ENCODE measurements around the gene ZNF664. TPM values are rescaled to one million over a fixed set of nuclear protein-coding genes. Genes with fewer than 3 reads are reported as not detected.

ZNF664 gene
- polyA plus RNA-seq, 1 donor from 2014 or later, result 146 TPM

GRCh38 chr12:124034297-124034696 is 61.3 kb downstream of the ZNF664 start:
- H3K27ac ChIP-seq (ENCODE audit: low read length), result no peak overlapping the region
- no peaks in the 10 kb centered on the region for H3F3A ChIP-seq (ENCODE audit: insufficient read depth, low read length, poor library complexity, severe bottlenecking)
- no peaks in the 10 kb centered on the region for H3K9me2 ChIP-seq (ENCODE audit: insufficient read depth, low read length)
- no peak overlapping the region for H3K4me2 ChIP-seq (ENCODE audit: low read length)
- H3K79me2 ChIP-seq (replicated peaks; ENCODE audit: insufficient read depth, low read length), result no peaks in the 10 kb centered on the region
- no peak overlapping the region for H3K9ac ChIP-seq (ENCODE audit: low read length)
- H3K36me3 ChIP-seq (ENCODE audit: insufficient read depth, low read length), result no peaks in the 10 kb centered on the region
- no peak overlapping the region for H3K4me3 ChIP-seq (ENCODE audit: low read length)
- H3K27me3 ChIP-seq (ENCODE audit: insufficient read depth, low read depth, low read length), result no peaks in the 10 kb centered on the region
- H3K9me3 ChIP-seq (ENCODE audit: low read length), result no peaks in the 10 kb centered on the region
- TF ChIP-seq EZH2 (IDR thresholded peaks at IDR 0.05; ENCODE audit: borderline replicate concordance, insufficient read depth, low read length, poor library complexity, severe bottlenecking) (no peak), POLR2AphosphoS5 (IDR thresholded peaks at IDR 0.05) (no peak)
- TF ChIP-seq, protein P1, sequence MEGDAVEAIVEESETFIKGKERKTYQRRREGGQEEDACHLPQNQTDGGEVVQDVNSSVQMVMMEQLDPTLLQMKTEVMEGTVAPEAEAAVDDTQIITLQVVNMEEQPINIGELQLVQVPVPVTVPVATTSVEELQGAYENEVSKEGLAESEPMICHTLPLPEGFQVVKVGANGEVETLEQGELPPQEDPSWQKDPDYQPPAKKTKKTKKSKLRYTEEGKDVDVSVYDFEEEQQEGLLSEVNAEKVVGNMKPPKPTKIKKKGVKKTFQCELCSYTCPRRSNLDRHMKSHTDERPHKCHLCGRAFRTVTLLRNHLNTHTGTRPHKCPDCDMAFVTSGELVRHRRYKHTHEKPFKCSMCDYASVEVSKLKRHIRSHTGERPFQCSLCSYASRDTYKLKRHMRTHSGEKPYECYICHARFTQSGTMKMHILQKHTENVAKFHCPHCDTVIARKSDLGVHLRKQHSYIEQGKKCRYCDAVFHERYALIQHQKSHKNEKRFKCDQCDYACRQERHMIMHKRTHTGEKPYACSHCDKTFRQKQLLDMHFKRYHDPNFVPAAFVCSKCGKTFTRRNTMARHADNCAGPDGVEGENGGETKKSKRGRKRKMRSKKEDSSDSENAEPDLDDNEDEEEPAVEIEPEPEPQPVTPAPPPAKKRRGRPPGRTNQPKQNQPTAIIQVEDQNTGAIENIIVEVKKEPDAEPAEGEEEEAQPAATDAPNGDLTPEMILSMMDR (IDR thresholded peaks at IDR 0.05; ENCODE audit: poor library complexity, severe bottlenecking), result no peak
- H4K20me1 ChIP-seq (ENCODE audit: insufficient read depth), result no peaks in the 10 kb centered on the region
- no peak overlapping the region for H2AFZ ChIP-seq (ENCODE audit: low read depth, low read length)

- Histone ChIP-seq H2AFZ (ENCODE audit: low read depth, low read length) (no peak overlapping the region), H3K4me3 (ENCODE audit: low read length) (no peak overlapping the region), H3K27me3 (ENCODE audit: insufficient read depth, low read depth, low read length) (no peaks in the 10 kb centered on the region), H3K9me3 (ENCODE audit: low read length) (no peaks in the 10 kb centered on the region), H3K36me3 (ENCODE audit: insufficient read depth, low read length) (no peaks in the 10 kb centered on the region), H4K20me1 (ENCODE audit: insufficient read depth) (no peaks in the 10 kb centered on the region), H3K9ac (ENCODE audit: low read length) (no peak overlapping the region), H3K9me2 (ENCODE audit: insufficient read depth, low read length) (no peaks in the 10 kb centered on the region), H3K79me2 (replicated peaks; ENCODE audit: insufficient read depth, low read length) (no peaks in the 10 kb centered on the region), H3F3A (ENCODE audit: insufficient read depth, low read length, poor library complexity, severe bottlenecking) (no peaks in the 10 kb centered on the region), H3K27ac (ENCODE audit: low read length) (no peak overlapping the region), H3K4me2 (ENCODE audit: low read length) (no peak overlapping the region)
- TF ChIP-seq EZH2 (IDR thresholded peaks at IDR 0.05; ENCODE audit: borderline replicate concordance, insufficient read depth, low read length, poor library complexity, severe bottlenecking), result no peak
- TF ChIP-seq EP300 (conservative IDR thresholded peaks at IDR 0.05; ENCODE audit: poor library complexity, severe bottlenecking), result no peak
Observed at GRCh38 chr12:124035163-124035562, 62.1 kb downstream of the ZNF664 start.

GRCh38 chr12:124036171-124036598 is 63.2 kb downstream of the ZNF664 start:
- Histone ChIP-seq H3K4me3 (ENCODE audit: low read length) (no peak overlapping the region), H3K27me3 (ENCODE audit: insufficient read depth, low read depth, low read length) (no peaks in the 10 kb centered on the region), H3K27ac (ENCODE audit: low read length) (no peak overlapping the region), H3K9me2 (ENCODE audit: insufficient read depth, low read length) (no peaks in the 10 kb centered on the region), H3K9me3 (ENCODE audit: low read length) (no peaks in the 10 kb centered on the region), H3K36me3 (ENCODE audit: insufficient read depth, low read length) (no peaks in the 10 kb centered on the region), H3K9ac (ENCODE audit: low read length) (no peak overlapping the region), H3K79me2 (replicated peaks; ENCODE audit: insufficient read depth, low read length) (no peaks in the 10 kb centered on the region), H3K4me2 (ENCODE audit: low read length) (no peak overlapping the region), H2AFZ (ENCODE audit: low read depth, low read length) (no peak overlapping the region), H4K20me1 (ENCODE audit: insufficient read depth) (no peaks in the 10 kb centered on the region), H3F3A (ENCODE audit: insufficient read depth, low read length, poor library complexity, severe bottlenecking) (no peaks in the 10 kb centered on the region)
- TF ChIP-seq POLR2AphosphoS5 (IDR thresholded peaks at IDR 0.05), result no peak
- TF ChIP-seq, protein P1 (IDR thresholded peaks at IDR 0.05; ENCODE audit: poor library complexity, severe bottlenecking), result no peak
- TF ChIP-seq RAD21 (conservative IDR thresholded peaks at IDR 0.05), result no peak
- TF ChIP-seq TAF1 (IDR thresholded peaks at IDR 0.05; ENCODE audit: low read depth), result no peak
- no peak for TF ChIP-seq EZH2 (IDR thresholded peaks at IDR 0.05; ENCODE audit: borderline replicate concordance, insufficient read depth, low read length, poor library complexity, severe bottlenecking)
- no peak for TF ChIP-seq EP300 (conservative IDR thresholded peaks at IDR 0.05; ENCODE audit: poor library complexity, severe bottlenecking)
- no peak for TF ChIP-seq SMC3 (conservative IDR thresholded peaks at IDR 0.05; ENCODE audit: poor library complexity)
- TF ChIP-seq MXI1 (conservative IDR thresholded peaks at IDR 0.05; ENCODE audit: poor library complexity, severe bottlenecking), result no peak
- TF ChIP-seq REST (IDR thresholded peaks at IDR 0.05; ENCODE audit: borderline replicate concordance), result no peak
